ENCODE results near the gene FNDC3B.
"Not testable (repeated sequence)": the region's sequence is repeated elsewhere in the genome, so short reads cannot be mapped to it uniquely, and the experiment has no call there.

Gene FNDC3B

DNA sequence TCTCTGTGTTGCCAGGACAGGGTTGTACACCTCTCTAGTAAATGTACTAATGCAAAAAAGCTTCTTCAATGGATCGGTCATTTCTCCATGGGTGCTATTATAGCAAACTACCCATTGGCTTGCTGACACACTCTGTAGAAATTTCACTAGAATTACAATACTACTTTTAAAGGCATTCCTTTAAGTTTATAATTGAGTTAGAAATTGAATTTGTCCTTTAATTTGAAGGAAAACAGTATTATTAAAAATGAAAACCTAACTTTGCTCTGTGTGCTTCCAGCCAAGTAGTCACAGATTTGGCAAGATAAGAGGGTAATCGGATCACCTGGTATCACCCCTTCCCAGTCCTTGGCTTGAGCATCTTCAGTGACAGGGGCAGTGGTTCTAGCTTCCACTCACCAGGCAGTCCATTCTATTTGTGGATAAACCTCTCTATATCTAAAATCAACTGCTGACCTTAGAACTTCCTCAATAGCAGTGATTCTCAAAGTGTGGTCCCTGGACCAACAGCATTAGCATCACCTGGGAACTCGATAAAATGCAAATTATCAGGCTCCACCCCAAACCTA is 315.6 kb downstream of the FNDC3B start:
- no peak for DNase-seq

DNA sequence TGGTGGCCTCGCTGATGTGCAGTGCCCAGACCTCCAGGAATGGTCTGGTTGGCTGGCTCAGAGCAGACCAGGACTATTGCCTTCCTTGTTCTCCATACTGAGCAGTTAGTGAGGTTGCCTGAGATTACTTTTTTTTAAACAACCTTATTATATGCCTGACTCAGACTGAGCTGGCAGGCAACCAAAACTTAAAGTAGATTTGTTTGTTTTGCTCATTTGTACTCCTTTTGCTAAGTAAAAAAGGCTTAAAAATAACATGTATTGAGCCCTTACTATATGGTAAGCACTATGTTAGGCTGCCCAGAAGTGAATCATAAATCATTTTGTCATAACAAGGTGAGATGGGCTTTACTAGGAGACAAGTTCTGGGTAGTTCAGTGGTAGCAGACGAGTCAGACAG is 316.5 kb downstream of the FNDC3B start:
- DNase-seq, result no peak

DNA sequence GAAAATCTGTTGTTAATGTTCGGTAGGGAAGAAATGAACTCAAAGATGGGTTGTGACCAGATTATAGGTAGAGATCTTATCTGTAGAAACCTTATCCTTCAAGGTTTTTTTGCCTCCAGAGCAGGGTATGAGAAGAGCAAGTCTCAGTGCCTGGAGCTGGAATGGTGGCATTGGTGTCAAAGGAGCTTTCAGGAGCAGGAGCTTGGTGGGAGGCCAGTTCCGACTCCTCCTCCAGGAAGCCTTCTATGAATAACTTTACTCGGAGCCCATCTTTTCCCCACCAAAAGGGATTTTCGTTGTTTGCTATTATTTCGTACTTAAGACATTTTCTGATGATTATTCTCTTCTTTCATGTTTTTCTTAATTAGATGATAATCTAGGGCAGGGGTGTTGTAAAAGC is 317.0 kb downstream of the FNDC3B start:
- no peak for DNase-seq

DNA sequence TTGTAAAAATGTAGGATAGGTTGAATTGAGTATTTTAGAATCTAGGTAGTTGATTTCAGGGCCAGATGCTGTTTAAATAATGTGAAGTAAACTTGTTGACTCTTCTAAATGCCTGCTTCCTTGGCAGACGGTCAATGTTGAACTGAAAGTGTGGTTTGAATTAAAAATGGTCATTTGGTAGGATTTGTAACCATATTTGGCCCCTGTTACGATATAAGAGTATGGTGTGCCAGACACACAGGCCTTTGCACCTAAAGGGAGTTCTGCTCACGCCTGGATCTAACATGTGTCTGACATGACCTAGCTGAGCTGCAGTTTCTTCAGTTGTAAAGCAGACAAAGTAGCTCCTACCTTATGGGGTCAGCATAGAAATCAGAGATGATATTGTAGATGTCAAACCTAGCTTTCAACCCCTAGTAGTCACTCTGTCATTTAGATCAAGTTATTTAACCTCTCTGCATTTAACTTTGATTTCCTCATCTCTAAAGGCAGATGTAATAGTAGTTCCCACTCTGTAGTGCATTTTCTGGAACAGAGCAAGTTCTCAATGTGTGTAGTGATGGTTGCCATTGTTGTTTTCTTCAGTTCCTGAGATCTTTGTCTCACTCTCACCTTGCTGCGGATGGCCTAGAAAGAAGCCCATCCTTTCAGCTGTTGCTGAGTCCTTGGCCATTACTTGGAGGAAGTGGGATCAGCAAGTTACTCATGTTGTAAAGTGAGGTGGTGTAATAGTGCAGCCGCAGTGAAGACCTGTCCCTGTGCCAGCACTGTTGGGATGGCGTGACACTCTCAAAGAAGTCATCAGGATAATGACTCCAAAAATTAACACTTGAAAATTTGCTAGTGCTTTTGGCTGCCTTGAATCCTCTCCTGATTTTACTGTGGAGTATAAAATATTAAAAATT is 318.7 kb downstream of the FNDC3B start:
- no peak for DNase-seq

DNA sequence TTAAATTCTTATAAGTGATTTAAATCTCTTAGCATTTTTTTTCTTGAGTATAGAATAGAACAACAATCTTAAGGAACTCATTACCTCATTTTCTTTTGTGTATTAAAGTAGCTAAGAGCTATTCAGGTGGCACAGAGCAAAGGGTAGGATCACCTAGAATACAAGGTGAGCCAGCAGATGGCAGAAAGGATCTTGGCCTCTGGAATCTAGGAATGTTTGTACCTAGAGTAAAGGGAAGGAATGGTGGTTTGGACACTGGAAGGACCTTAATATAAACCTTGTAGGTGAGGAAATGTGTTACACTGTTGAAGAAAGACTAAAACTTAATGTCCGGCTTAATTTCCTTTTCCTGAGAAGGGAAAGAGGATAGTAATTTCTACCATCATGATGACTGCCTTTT is 319.9 kb downstream of the FNDC3B start:
- DNase-seq, result no peak

DNA sequence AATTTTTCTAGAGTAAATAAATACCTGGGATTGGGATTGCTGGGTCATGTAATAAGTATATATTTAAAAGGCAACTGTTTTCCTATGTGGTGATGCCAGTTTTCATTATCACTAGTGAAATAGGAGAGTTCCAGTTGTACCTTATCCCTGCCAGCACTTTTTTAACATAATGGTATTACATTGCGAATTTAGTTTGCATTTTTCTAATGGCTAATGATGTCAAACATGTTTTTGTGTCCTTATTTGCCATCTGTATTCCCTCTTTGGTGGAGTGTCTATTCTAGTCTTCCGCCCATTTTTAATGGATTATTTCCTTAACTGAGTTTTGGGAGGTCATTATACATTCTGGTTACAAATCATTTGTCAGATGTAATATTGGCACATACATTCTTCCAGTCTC is 320.6 kb downstream of the FNDC3B start:
- DNase-seq, result no peak

DNA sequence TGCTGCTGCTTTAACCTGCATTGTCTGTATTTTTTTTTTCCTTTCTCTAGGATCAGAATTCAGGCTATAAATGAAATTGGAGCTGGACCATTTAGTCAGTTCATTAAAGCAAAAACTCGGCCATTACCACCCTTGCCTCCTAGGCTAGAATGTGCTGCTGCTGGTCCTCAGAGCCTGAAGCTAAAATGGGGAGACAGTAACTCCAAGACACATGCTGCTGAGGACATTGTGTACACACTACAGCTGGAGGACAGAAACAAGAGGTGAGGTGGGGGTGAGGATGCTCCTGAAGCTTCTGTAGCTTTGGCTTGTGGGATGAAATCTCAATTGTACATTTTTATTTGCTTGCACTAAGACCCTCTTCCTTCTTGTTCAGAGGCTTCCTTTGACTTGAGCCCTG is 323.2 kb downstream of the FNDC3B start:
- DNase-seq, result no peak

DNA sequence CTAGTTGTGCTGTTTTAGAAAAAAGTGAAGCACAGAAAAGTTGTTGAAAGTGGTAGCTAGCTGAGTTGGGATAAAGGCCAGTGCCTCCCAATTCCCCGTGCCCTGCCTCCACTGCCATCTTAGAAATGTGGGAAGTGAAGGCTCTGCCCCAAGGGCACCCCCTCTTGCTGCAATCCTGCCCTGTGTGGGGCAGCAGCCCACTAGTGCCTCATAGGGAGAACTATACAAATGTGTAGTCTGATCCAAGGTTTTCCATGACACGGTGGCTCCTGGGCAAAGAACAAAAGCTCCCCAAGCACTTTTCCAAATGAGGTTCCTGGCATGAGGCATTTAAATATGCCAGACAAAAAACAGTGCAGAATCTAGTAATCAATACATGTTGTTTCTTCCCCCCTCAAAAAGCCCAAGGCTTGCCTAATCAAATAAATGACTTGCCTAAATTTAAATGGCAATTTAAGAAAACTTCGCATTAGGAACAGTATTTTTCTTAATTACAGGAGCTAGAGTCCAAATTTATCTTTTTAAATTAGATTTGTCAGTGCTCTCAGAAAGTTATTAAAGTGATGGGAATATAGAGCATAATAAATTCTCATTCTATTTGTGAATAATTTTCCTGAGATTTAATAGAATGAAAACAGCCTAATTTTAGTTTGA is 325.1 kb downstream of the FNDC3B start:
- no peak for DNase-seq

DNA sequence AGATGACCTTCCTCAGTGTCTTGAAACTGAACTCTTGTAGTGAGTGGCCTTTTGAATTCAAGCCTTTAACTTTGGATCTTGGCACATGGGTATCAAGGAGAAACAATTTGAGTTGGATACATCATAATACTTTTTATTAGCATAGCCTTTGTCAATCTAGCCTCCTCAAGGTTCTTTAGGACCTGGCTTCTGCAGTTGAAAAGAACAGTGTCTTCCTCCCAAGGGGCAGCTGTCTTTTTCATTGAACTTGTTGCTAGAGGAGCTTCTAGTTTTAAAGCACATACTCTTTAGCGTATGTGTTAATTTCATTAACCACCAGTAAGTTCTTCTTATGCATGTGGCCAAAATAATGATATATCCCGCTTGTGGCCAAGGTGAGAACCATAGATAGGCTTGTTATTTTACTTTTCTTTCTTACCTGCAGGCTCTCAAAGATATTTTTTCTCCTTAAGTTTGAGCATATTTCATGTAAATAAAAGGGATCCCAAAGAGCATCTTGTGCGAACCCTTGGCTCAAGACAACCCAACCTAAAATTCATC is 325.7 kb downstream of the FNDC3B start:
- no peak for DNase-seq

DNA sequence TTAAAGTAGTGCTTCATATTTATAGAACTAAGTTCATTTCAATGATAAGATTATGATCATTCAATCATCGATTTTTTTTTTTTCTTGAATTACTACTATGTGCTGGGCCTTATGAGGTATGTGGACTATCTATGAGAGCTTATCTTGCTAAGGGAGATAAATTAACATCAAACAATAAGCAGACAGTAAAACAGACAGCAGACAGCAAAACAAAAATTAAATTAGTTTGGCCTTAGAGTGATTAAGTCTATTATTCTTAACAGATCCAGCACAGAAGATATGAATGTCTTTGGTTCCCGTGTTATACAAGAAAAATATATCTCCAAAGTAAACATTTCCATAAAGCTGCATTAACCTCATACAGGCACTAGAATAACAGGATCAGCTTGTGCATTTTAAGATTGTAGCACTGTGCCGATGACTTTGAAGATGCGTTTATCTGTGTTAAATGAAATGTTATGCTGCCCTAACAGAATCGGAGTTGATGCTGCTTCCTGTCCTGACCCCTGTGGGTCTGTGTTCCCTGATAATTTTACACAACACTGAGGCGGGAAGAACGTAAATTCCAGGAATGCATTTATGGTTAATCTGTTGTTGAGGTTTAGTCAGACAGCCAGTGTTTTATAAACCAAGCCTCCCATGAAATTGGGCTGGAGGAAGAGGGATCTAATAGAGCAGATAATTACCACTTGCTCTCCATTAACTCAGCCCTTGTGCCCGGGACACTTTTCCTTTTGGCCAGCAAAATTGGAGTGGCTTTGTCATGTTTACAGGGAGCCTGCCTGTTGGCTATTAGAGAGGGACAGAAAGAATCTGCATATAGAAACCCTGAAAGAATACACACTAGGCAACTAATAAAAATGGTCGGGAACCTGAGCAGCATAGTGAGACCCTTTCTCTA is 328.1 kb downstream of the FNDC3B start:
- DNase-seq, result no peak

DNA sequence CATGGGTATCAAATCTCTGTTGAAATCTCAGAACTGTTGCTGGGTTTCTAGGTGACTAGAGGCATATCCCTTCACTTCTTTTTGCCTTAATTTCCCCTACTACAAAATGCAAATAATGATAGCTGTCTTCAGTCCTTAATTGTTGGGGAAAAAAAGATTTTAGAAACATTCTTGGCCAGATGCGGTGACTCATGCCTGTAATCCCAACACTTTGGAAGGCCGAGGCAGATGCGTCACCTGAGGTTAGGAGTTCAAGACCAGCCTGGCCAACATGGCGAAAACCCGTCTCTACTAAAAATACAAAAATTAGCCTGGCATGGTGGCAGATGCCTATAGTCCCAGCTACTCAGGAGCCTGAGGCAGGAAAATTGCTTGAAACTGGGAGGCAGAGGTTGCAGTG is 329.2 kb downstream of the FNDC3B start:
- not testable (repeated sequence) for DNase-seq

DNA sequence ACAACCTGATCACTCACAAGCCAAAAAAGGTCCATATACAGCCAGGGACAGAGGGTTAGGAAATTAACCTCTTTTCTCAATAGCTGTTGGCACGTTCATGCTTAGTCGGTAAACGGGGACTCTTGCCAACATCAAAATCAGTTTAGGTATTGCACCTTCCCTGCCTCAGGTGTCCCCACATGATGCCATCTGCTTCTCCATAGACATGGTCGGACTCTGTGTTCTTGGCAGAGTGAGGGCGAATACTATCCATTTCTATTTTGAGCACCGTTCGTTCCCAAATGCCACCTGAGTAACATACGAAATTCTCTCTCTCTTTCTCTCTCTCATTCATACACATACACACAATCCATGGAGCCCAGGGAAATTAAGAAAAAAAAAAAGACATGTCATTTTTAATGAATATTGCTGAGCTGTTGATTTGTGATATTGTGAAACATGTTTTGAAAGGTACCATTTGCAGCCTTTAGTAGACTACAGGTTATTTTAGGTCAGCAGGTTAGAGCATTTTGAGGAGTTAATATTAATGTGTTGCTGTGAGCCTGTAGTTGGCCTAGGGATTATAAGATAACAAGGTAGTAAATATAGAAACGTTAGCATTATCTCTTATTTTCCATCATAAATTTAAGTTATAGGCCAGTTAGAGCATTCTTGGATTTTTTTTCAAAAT is 330.3 kb downstream of the FNDC3B start:
- no peak for DNase-seq

DNA sequence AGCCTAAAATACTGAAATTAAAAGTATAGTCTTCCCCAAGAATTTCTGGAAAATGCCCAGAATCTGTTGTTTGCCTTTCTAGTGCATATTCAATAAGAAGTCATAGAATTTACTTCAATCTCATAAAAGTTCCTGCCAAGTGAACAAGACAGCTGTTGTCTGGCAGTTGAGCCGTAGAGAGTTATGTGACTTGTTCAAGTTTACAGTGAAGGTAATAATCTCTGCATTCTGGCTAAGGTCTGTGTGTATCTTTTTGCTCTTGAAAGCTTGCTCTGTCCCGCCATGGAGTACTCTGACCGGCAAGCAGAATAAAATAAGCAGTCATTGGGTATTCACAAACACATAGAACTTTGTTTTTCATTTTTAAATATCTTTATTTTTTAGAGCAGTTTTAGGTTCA is 331.0 kb downstream of the FNDC3B start:
- no peak for DNase-seq

DNA sequence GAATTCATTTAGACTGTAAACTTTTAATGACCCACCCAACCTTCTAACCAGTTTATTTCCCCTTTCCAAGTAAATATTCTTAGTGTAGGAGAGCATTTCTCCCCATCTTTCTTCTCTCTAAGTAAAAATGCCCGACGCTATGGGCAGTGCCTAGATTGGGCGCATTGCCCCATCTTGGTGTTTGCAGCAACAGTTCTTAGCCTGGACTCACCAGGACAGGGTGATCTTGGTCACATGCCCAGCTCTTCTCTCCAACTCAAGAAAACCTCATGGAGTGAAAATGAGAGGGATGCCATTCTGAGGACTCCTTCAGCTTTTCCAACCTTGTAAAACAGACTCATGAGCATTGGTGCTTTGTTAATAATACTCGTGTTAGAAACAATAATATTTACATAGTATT is 332.2 kb downstream of the FNDC3B start:
- DNase-seq, result no peak

DNA sequence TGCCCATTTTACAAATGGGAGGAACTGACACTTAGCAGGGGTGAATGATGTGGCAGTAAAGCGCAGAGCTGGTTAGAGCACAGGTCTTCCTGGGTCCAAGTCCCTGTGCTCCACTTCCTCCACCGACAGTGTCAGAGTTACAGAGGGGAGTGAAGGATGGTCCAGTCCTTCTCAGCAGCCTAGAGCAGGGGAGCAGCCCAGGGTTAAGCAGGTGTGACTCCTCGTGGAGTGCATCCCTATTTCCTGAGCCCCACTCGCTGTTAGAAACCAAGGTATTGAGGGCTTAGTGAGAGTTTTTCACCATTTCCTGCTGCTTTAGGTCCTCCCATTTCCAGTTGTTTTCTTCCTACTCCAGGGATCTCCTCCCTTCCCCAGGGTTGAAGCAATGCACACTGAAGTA is 333.5 kb downstream of the FNDC3B start:
- DNase-seq, result no peak

DNA sequence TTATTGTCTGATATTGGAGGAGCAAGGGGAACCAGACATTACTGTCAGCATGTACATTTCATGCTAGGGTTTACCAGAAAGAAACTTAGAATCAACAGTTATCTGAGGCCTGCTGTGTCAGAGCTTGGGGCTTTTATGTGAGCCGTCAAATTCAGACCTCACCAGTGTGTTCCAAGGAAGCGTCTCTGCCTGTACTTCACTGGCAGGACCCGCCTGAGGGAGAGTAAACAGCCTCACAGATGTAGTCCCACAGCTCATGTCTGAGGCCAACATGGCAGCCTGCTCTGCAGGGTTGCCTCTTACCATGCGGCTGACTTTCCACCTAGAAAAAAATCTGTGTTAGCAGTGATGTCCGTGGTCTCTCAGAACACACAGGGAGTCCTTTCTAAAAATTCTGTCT is 334.5 kb downstream of the FNDC3B start:
- no peak for DNase-seq

DNA sequence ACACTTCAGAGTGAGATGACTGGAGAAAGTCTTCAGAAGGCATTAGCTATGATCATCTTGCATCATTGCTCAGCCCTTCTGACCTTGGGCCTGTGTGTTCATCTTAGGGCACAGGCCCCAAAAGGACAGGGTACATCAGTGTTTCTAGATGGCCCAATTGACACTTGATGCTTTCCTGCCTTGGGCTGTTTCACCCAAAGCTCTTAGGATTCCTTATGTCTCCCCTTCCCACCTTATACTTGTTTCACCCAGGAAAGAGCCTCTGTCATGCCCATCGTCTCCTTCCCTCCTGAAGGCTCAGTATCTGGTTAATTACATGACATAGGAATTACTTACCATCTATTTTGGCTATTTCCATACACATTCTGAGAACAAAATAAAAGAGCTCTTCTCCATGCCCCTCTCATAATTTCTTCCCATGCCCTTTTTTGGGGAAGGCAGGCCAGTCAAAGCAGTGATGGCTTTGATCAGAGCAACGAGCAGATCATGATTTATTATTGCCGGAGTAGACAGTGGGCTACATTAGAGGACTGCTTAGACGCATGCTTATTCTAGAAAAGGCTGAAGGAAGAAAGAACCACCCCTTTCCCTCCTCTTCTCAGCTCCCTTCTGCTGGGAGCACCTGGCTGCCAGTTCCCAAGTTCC is 335.9 kb downstream of the FNDC3B start:
- no peak for DNase-seq

DNA sequence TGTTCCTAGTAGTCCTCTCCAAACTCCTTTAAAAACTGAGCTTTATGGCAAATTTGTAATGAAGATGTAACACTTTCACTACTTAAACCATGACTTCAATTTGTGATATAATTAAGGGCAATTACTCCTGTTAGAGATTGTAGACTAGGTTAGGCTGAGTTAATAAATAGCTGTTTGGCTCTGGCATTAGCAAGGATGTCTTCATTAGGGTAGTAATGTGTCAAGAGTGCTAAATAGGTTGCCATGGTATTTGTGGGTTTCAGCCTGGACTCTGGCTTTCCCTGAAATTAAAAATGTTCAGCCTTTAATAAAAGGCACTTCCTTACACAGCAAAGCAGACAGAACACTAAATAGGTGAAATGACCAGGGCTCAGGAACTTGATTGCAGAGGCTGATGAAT is 337.0 kb downstream of the FNDC3B start:
- DNase-seq, result no peak

DNA sequence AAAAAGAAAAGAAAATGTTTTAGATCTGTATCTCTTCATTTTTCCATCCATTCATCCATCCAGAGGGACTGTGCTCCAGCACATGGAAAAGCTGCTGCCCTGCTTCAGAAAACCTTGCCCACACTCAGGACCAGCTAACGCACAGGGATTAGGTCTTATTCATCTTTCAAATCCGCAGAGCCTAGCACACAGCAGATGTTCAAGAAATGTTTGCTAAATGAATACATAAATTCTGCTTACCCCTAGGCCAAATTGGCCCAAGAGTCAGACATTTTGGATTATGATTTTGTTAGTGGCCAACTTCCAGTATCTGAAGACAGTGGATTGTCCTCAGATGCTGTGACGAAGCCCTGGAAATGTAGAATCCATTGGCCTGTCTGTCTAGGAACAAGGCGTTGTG is 337.5 kb downstream of the FNDC3B start:
- DNase-seq, result no peak

DNA sequence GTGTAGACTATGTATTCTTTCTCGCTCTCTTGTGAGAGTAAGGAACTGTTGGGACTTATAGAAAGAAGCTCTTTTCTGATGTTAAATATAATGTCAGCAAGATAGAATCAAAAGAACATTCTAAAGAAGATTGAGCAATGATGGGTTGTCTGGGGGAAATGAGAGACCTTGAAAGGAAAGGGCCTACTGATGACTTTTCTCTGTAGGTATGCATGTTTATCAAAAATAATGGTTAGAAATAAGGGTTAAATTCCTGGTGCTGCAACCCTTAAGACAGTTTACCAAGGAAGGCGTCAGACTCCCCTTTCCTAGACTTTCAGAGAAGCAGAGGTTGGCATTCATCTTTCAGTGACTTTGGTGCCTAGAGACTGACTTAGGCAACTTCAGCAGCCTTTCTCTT is 339.1 kb downstream of the FNDC3B start:
- DNase-seq, result no peak

DNA sequence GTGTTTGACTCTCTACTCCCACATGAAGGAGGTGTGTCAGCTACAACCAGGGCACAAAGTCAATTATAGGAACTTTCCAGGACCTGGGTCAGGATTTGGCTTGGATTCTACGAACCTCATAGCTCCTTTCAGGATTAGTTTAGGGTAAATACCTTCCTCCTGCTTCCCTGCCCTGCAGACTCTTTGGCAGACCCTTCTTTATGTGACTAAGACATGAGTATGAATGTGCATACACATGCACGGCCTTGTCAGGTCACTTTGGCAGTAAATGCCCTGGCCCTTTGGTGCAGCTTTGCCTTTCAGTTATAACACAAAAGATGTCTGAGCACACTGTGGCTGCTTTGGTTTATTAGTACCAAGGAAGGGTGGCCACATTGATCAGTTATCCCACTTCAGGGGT is 340.0 kb downstream of the FNDC3B start:
- DNase-seq, result no peak

DNA sequence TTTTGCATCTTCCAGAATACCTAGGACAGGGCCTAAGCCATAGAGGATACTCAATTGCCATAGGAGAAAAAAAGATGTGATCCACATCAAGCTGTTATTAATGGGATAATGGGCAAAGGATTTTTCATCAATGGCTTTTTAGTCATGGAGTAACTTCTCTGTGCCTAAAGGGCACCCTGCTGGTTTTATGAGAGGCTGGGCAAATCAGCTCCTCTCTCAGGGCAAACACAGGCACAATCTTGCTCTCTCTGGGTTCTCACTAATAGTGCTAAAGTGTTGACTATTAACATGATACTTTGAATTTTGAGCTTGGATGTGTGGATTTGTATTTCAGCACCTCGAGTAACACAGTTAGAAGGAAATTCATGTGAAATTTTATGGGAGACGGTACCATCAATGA is 341.3 kb downstream of the FNDC3B start:
- no peak for DNase-seq

All from stimulated activated CD4-positive, alpha-beta T cell treated with anti-CD3 and anti-CD28 coated beads, Interleukin-4, amount 100 ng/mL, for 1 hour (primary cell).